Stimulated activated CD8-positive, alpha-beta memory T cell treated with anti-CD3 and anti-CD28 coated beads, Interleukin-2, amount 100 ng/mL, for 1 hour (primary cell): ENCODE data around the gene DDX39A.
"Not testable (repeated sequence)": the region's sequence is repeated elsewhere in the genome, so short reads cannot be mapped to it uniquely, and the experiment has no call there.

Source experiments
- DNase-seq, 2 donors: peaks; one replicate each; pipeline ENCODE4 v3.0.0-alpha.2; 2020; ENCODE audit warnings: low read depth in 2 of 2

Gene DDX39A

GRCh38 chr19:14408491-14409145, 10.5 kb downstream of the DDX39A start:
- DNase-seq = no peak

DNA sequence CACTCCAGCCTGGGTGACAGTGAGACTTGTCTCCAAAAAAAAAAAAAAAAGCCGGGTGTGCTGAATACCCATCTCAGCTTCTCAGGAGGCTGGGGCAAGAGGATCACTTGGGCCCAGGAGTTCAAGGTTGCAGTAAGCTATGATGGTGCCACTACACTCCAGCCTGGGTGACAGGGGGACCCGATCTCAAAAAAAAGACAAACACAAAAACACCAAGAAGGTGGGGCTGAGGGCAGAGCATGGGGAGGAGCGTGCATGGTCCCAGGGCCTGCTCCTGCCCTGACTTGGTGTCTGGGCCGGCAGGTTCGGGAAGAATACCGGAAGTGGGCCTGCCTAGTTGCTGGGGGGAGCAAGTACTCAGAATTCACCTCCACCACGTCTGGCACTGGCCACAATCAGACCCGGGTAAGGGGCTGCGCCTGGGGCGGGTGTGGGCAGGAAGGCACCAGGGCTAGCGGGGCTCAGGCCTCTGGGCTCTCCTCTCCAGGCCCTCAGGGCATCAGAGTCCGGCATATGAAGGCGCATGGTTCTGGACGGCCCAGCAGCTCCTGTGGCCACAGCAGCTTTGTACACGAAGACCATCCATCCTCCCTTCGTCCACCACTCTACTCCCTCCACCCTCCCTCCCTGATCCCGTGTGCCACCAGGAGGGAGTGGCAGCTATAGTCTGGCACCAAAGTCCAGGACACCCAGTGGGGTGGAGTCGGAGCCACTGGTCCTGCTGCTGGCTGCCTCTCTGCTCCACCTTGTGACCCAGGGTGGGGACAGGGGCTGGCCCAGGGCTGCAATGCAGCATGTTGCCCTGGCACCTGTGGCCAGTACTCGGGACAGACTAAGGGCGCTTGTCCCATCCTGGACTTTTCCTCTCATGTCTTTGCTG, 11.3 kb downstream of the DDX39A start:
- no peak for DNase-seq

DNA sequence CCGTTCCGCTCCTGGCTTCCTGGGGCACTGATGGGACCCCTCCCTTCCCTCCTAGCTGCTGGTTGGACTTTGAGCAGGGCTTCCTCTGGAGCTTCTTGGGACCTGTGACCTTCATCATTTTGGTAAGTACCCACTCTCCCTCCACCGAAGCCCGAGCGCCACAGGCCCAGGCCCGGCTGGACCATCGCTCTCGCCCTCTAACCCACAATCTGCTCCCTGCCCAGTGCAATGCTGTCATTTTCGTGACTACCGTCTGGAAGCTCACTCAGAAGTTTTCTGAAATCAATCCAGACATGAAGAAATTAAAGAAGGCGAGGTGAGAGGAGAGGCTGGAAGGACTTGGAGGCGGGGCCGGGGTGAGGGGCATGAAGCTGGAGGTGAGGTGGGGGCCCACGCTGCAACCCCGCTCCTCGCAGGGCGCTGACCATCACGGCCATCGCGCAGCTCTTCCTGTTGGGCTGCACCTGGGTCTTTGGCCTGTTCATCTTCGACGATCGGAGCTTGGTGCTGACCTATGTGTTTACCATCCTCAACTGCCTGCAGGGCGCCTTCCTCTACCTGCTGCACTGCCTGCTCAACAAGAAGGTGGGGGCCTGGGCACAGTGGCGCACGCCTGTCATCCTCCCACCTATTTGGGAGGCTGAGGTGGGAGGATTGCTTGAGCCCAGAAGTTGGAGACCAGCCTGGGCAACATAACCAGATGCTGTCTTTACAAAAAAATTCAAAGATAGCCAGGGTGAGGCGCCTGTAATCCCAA, 12.3 kb downstream of the DDX39A start:
- no peak for DNase-seq

- DNase-seq = peak; percentile 76 to 77
These were observed 13.1 kb downstream of the DDX39A start for GRCh38 chr19:14405758-14406644.

DNA sequence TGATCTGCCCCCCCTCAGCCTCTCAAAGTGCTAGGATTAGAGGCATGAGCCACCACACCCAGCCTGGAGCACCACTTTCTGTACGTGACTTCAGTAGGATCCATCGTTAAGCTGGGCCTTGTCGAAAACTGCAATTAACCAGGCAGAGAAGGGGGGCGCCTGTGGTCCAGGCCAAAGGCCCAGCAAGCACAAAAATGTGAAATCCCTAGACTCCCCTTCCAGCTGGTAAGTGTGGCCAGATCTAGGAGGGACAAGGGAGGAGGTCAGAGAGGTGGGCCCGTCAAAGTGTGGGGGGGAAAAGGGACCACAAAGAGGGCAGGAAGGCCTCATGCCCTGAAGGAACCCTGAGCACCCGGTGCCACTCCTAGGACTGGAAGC, 13.8 kb downstream of the DDX39A start:
- DNase-seq = no peak

- no peak for DNase-seq
These were observed 14.8 kb downstream of the DDX39A start for GRCh38 chr19:14404312-14404711.

GRCh38 chr19:14403145-14403930, 15.8 kb downstream of the DDX39A start:
- not testable (repeated sequence) for DNase-seq

GRCh38 chr19:14402332-14403144, 16.6 kb downstream of the DDX39A start:
- no peak for DNase-seq

- no peak for DNase-seq
These were observed 17.5 kb downstream of the DDX39A start for GRCh38 chr19:14401468-14402195.

DNA sequence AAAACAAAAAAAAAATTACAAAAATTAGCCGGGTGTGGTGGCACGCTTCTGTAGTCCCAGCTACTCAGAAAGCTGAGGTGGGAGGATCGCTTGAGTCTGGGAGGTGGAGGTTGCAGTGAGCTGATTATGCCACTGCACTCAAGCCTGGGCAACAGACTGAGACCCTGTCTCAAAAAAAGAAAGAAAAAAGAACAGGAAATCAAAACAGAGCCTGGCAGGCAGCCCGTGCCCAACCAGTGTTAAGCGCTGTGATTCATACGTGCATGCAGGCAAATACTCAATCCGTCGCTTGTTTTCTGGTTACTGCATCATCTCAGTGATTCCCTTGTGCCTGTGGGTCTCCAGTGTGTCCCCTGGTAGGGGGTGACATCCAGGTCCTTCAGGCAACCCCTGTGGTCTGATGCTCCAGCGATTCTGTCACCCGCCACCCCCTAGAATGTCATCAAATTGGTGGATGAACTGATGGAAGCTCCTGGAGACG, 18.1 kb downstream of the DDX39A start:
- no peak for DNase-seq

- not testable (repeated sequence) for DNase-seq
These were observed 22.0 kb downstream of the DDX39A start for GRCh38 chr19:14397168-14397567.

DNA sequence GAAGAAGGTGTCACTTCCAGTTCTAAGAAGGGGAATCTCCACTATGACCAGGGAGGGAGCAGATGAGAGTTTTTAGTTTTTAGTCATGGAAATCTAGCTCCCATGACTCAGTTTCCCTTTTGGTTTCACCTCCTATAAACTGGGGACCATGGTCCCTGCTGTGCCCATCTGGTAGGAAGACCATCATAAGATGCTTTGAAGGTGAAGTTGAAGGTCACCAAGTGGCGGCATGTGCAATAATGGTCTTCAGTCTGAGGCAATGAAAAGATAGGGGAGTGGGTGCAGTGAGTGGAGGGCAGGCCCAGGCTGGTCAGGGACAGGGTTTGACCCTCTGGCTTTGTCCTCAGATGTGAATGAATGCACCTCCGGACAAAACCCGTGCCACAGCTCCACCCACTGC, 22.4 kb downstream of the DDX39A start:
- not testable (repeated sequence) for DNase-seq

DNA sequence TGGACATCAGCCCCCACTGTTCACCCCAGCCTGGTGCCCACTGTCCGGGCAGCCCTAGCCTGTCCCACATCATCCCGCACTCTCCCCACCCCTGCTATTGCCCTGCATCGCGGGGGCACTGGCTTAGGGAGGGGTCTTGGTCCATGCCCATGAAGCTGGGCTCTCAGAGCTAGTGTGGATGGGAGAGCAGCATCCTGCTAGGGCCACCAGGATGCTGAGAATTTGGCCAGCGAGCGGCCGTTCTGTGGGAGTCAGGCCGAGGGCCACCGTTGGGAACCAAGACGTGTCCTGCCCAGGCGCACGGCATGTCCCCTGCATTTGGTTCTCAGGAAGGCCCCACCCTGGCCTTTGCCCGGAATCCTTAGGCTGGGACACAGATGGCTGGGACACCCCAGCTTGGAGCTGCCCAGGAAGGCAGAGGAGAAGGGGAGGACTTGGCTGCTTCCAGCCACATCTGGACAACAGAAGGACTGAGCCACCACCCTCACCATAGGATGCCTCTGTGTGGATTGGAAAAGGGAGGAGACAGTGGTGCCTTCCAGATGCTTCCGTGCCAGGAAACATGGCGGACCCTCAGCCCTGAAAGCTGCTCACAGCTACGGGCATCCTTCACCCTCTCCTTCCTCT, 23.3 kb downstream of the DDX39A start:
- no peak for DNase-seq

GRCh38 chr19:14395262-14395661, 23.9 kb downstream of the DDX39A start:
- DNase-seq = no peak

- no peak for DNase-seq
These were observed 25.0 kb downstream of the DDX39A start for GRCh38 chr19:14394167-14394566.

GRCh38 chr19:14393329-14393728, 25.8 kb downstream of the DDX39A start:
- no peak for DNase-seq

GRCh38 chr19:14391156-14391821, 27.9 kb downstream of the DDX39A start:
- DNase-seq = no peak

- no peak for DNase-seq
These were observed 28.6 kb downstream of the DDX39A start for GRCh38 chr19:14390548-14390947.
